MM.1S (cell line): ENCODE measurements around the gene NFRKB.

Experiments
- DNase-seq: peaks from one replicate; pipeline ENCODE4 v3.0.0-alpha.2; 2015
- H2AFZ ChIP-seq: fragments of 300-600 bp; sonication (generic); 2 replicates; pipeline ENCODE4 v1.6.0; 2016; ENCODE audit warnings: antibody characterized with exemption, low read length
- H3F3A ChIP-seq: fragments of 300-600 bp; sonication (generic); 2 replicates; pipeline ENCODE4 v1.6.1; 2016; ENCODE audit warnings: mild to moderate bottlenecking, antibody characterized with exemption, low read length, moderate library complexity, mixed read lengths; ENCODE audit not compliant: insufficient read depth
- H3K27ac ChIP-seq: fragments of 300-600 bp; sonication (generic); 2 replicates; pipeline ENCODE4 v1.5.1; 2016; ENCODE audit warnings: mild to moderate bottlenecking, low read length
- H3K27me3 ChIP-seq: fragments of 300-600 bp; sonication (generic); replicated peaks from 2 replicates; pipeline ENCODE4 v1.6.0; 2016; ENCODE audit warnings: low read length; ENCODE audit not compliant: insufficient read depth
- H3K36me3 ChIP-seq: fragments of 300-600 bp; sonication (generic); replicated peaks from 2 replicates; pipeline ENCODE4 v1.6.1; 2016; ENCODE audit warnings: mild to moderate bottlenecking, low read length, mixed read lengths; ENCODE audit not compliant: insufficient read depth
- H3K4me1 ChIP-seq: fragments of 300-600 bp; sonication (generic); 2 replicates; pipeline ENCODE4 v1.6.1; 2016; ENCODE audit warnings: low read length, mixed read lengths
- H3K4me2 ChIP-seq: fragments of 300-600 bp; sonication (generic); 2 replicates; pipeline ENCODE4 v1.6.0; 2016; ENCODE audit warnings: low read depth, low read length
- H3K4me3 ChIP-seq: fragments of 300-600 bp; sonication (generic); 2 replicates; pipeline ENCODE4 v1.5.1; 2016; ENCODE audit warnings: low read length, mixed read lengths
- H3K79me2 ChIP-seq: fragments of 300-600 bp; sonication (generic); 2 replicates; pipeline ENCODE4 v1.6.1; 2016; ENCODE audit warnings: mixed run types, low read length, mixed read lengths
- H3K9ac ChIP-seq: fragments of 300-600 bp; sonication (generic); 2 replicates; pipeline ENCODE4 v1.6.1; 2016; ENCODE audit warnings: low read length, mixed read lengths
- H3K9me2 ChIP-seq: fragments of 300-600 bp; sonication (generic); replicated peaks from 2 replicates; pipeline ENCODE4 v1.6.1; 2016; ENCODE audit warnings: mild to moderate bottlenecking, low read length, mixed read lengths; ENCODE audit not compliant: insufficient read depth
- H3K9me3 ChIP-seq: fragments of 300-600 bp; sonication (generic); replicated peaks from 2 replicates; pipeline ENCODE4 v1.6.1; 2016; ENCODE audit warnings: mild to moderate bottlenecking, low read length, mixed read lengths; ENCODE audit not compliant: insufficient read depth
- H4K20me1 ChIP-seq: fragments of 300-600 bp; sonication (generic); 2 replicates; pipeline ENCODE4 v1.6.1; 2016; ENCODE audit warnings: mild to moderate bottlenecking, low read length, moderate library complexity, mixed read lengths; ENCODE audit not compliant: insufficient read depth
- CTCF ChIP-seq: fragments of 300-600 bp; sonication (generic); IDR thresholded peaks from 2 replicates; pipeline ENCODE4 v1.5.1; 2016; ENCODE audit warnings: antibody characterized with exemption, low read length, mixed read lengths
- EZH2 ChIP-seq: fragments of 300-600 bp; sonication (generic); optimal IDR thresholded peaks from 2 replicates; pipeline ENCODE3; 2017; ENCODE audit warnings: low read depth, mild to moderate bottlenecking, antibody characterized with exemption, low read length, mixed read lengths
- EZH2phosphoT487 ChIP-seq: fragments of 300-600 bp; sonication (generic); IDR thresholded peaks from 2 replicates; pipeline ENCODE4 v1.6.1; 2018; ENCODE audit warnings: antibody characterized with exemption, low read length

Gene NFRKB

GRCh38 chr11:129932381-129933067 lies 37.1 kb upstream of the NFRKB start:
- no peak overlapping the region for H3K4me2 ChIP-seq
- H4K20me1 ChIP-seq, result no peaks in the 10 kb centered on the region
- H2AFZ ChIP-seq, result no peak overlapping the region
- no peak overlapping the region for H3K9ac ChIP-seq
- H3K79me2 ChIP-seq, result no peaks in the 10 kb centered on the region
- no peaks in the 10 kb centered on the region for H3K36me3 ChIP-seq
- no peaks in the 10 kb centered on the region for H3K27me3 ChIP-seq
- DNase-seq, result no peak
- no peaks in the 10 kb centered on the region for H3K9me3 ChIP-seq
- no peak overlapping the region for H3K4me3 ChIP-seq
- H3K9me2 ChIP-seq, result no peaks in the 10 kb centered on the region
- H3K4me1 ChIP-seq, result no peaks in the 10 kb centered on the region
- no peak for TF ChIP-seq EZH2
- TF ChIP-seq EZH2phosphoT487, result no peak
- no peak for TF ChIP-seq CTCF
- H3F3A ChIP-seq, result no peaks in the 10 kb centered on the region
- H3K27ac ChIP-seq, result no peak overlapping the region

GRCh38 chr11:129930743-129931142 lies 35.4 kb upstream of the NFRKB start:
- Histone ChIP-seq H3K27ac (no peak overlapping the region), H3K4me2 (no peak overlapping the region), H3K79me2 (no peaks in the 10 kb centered on the region), H2AFZ (no peak overlapping the region), H3K9ac (no peak overlapping the region), H3K9me2 (no peaks in the 10 kb centered on the region), H3K9me3 (no peaks in the 10 kb centered on the region), H3K36me3 (no peaks in the 10 kb centered on the region), H3K4me1 (no peaks in the 10 kb centered on the region), H3F3A (no peaks in the 10 kb centered on the region), H3K27me3 (no peaks in the 10 kb centered on the region), H3K4me3 (no peak overlapping the region), H4K20me1 (no peaks in the 10 kb centered on the region)
- no peak for TF ChIP-seq EZH2phosphoT487
- no peak for TF ChIP-seq CTCF
- no peak for TF ChIP-seq EZH2
- no peak for DNase-seq

- Histone ChIP-seq H4K20me1 (no peaks in the 10 kb centered on the region), H3K9ac (no peak overlapping the region), H3K9me2 (no peaks in the 10 kb centered on the region), H3K4me1 (no peaks in the 10 kb centered on the region), H3F3A (no peaks in the 10 kb centered on the region), H3K36me3 (no peaks in the 10 kb centered on the region), H3K4me2 (no peak overlapping the region), H3K79me2 (no peaks in the 10 kb centered on the region), H3K27ac (no peak overlapping the region), H3K4me3 (no peak overlapping the region), H3K27me3 (no peaks in the 10 kb centered on the region), H3K9me3 (no peaks in the 10 kb centered on the region), H2AFZ (no peak overlapping the region)
- DNase-seq, result no peak
- TF ChIP-seq EZH2 (no peak), CTCF (no peak), EZH2phosphoT487 (no peak)
These were observed 34.9 kb upstream of the NFRKB start for GRCh38 chr11:129930296-129930695.
